ENCODE measurements around the gene TSPAN5.

The TSPAN5 gene

DNA sequence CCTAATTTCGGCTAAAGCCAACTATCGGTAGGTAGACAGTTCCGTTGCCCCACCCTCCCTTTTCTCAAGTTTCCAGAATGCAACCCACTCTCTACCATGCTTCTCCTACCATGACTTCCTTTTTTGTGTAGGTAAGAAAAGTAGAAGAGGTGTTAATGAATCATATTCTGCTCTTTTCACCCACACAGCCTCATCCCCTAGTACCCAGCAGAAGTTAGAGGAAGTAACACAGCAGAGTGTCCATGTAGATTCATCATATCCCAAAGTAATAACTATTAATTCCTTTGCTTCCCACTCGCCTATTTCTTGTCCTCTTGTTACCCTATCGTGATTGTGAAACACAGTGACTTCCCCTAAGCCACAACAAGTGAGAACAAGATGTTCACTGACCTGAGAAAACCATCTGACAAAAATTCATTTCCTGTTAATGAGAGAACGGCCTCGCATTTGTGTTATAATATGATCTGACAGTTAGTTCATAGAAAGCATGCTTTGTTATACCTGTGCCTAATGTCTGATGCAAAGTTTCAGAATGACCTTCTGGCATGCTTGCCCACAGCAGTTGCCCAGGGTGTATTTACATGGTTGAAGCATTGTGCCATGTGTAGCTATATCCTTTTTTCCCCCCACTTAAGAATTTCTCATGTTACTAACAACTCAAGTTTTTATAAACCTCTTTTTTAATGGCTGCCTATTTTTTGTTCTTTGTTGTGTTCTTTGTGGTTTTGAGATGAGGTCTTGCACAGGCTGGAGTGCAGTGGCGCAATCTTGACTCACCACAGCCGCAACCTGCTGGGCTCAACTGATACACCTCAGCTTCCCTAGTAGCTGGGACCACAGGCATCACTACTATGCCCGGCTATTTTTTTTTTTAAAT lies 211.7 kb downstream of the TSPAN5 start:
- DNase-seq, result no peak

DNA sequence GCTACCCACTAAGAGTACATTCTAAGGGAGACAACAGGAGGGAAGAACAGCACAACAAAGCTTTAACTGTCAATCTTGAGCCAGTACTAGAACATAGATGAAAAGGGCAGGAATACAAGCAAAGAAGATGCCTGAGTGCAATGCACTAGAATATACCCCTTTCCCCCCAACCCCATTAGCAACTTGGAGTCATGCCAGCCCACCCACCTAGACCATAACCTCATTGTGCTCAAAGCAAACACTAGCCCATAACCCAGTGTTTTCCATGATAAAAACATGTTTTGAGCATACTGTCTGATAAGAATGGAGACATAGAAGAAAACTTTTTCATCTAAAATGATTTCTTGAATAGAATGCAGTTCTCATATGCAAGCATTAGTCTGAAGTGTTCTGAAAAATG lies 214.0 kb downstream of the TSPAN5 start:
- no peak for DNase-seq

- no peak for DNase-seq
Measured at GRCh38 chr4:98434816-98435215, 223.6 kb downstream of the TSPAN5 start.

DNA sequence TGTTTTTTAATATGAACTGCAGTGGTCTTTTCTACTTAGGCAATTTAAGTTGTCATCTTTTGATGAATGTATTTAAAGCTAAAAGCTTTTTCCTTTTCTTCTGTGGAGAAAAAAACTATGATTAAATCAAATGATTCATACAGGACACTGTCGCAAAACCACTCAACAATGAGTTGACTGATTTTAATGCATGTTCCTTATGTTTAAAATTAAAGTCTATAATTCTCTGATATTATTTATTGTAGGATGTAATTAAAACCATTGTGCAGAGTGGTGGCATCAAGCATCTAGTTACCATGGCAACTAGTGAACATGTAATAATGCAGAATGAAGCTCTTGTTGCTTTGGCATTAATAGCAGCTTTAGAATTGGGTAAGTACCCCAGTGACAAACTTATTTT lies 224.7 kb downstream of the TSPAN5 start:
- no peak for DNase-seq

DNA sequence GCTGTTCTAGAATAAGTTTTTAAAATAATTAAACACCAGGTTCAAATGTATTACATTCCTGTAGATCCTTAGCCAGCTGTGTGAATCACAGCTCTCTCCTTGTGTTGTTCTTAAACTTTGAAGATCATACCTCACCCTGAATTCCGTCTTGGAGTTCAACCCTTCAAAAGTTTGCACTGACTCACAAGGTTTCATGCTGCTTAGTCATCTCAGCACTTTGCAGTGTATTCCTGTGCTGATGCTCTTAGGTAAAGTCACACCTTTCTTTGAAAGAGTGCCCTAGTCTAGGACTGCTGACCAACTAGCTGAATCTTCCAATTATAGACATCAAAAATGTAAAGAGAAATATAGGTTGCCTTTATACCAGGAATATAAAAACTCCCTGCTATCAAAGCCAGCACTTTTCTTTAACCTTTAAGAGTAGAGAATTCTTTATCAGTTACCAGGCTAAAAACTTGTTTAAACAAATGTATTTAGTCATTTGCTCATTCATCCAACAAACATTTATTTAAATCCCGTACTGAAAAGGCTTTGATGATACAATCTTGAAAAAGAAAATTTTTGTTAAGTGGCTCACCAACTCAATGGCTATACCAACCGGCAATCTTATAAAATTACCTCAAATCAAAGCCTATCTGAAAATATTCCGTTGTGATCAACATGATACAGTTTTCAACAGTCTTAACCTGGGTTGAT lies 227.6 kb downstream of the TSPAN5 start:
- DNase-seq, result peak; percentile 48

- no peak for DNase-seq
Measured at GRCh38 chr4:98423009-98423408, 235.4 kb downstream of the TSPAN5 start.

DNA sequence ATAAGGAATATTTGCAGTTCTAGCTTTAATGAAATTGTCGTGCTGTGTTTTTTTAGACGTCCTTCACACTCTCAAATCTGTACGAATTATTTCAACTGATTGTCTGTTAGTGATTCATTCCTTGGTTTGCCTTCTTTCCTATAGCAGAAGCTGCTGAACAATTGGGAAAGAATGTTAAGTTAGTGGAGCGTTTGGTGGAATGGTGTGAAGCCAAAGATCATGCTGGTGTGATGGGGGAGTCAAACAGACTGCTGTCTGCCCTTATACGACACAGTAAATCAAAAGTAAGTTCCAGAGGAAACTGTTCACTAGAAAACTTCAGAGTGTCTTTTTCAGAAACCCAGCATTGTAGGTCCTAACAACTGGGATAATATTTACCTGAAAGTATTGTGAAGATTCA lies 237.3 kb downstream of the TSPAN5 start:
- peak; percentile 85 for DNase-seq
